MM.1S (cell line): Measurements from ENCODE around the gene HOXC9.

Source experiments
- DNase-seq: peaks from one replicate; pipeline ENCODE4 v3.0.0-alpha.2; 2015
- H2AFZ ChIP-seq: fragments of 300-600 bp; sonication (generic); 2 replicates; pipeline ENCODE4 v1.6.0; 2016; ENCODE audit warnings: antibody characterized with exemption, low read length
- H3F3A ChIP-seq: fragments of 300-600 bp; sonication (generic); 2 replicates; pipeline ENCODE4 v1.6.1; 2016; ENCODE audit warnings: mild to moderate bottlenecking, antibody characterized with exemption, low read length, moderate library complexity, mixed read lengths; ENCODE audit not compliant: insufficient read depth
- H3K27ac ChIP-seq: fragments of 300-600 bp; sonication (generic); 2 replicates; pipeline ENCODE4 v1.5.1; 2016; ENCODE audit warnings: mild to moderate bottlenecking, low read length
- H3K27me3 ChIP-seq: fragments of 300-600 bp; sonication (generic); replicated peaks from 2 replicates; pipeline ENCODE4 v1.6.0; 2016; ENCODE audit warnings: low read length; ENCODE audit not compliant: insufficient read depth
- H3K36me3 ChIP-seq: fragments of 300-600 bp; sonication (generic); replicated peaks from 2 replicates; pipeline ENCODE4 v1.6.1; 2016; ENCODE audit warnings: mild to moderate bottlenecking, low read length, mixed read lengths; ENCODE audit not compliant: insufficient read depth
- H3K4me1 ChIP-seq: fragments of 300-600 bp; sonication (generic); 2 replicates; pipeline ENCODE4 v1.6.1; 2016; ENCODE audit warnings: low read length, mixed read lengths
- H3K4me2 ChIP-seq: fragments of 300-600 bp; sonication (generic); 2 replicates; pipeline ENCODE4 v1.6.0; 2016; ENCODE audit warnings: low read depth, low read length
- H3K4me3 ChIP-seq: fragments of 300-600 bp; sonication (generic); 2 replicates; pipeline ENCODE4 v1.5.1; 2016; ENCODE audit warnings: low read length, mixed read lengths
- H3K79me2 ChIP-seq: fragments of 300-600 bp; sonication (generic); 2 replicates; pipeline ENCODE4 v1.6.1; 2016; ENCODE audit warnings: mixed run types, low read length, mixed read lengths
- H3K9ac ChIP-seq: fragments of 300-600 bp; sonication (generic); 2 replicates; pipeline ENCODE4 v1.6.1; 2016; ENCODE audit warnings: low read length, mixed read lengths
- H3K9me2 ChIP-seq: fragments of 300-600 bp; sonication (generic); replicated peaks from 2 replicates; pipeline ENCODE4 v1.6.1; 2016; ENCODE audit warnings: mild to moderate bottlenecking, low read length, mixed read lengths; ENCODE audit not compliant: insufficient read depth
- H3K9me3 ChIP-seq: fragments of 300-600 bp; sonication (generic); replicated peaks from 2 replicates; pipeline ENCODE4 v1.6.1; 2016; ENCODE audit warnings: mild to moderate bottlenecking, low read length, mixed read lengths; ENCODE audit not compliant: insufficient read depth
- H4K20me1 ChIP-seq: fragments of 300-600 bp; sonication (generic); 2 replicates; pipeline ENCODE4 v1.6.1; 2016; ENCODE audit warnings: mild to moderate bottlenecking, low read length, moderate library complexity, mixed read lengths; ENCODE audit not compliant: insufficient read depth
- EZH2 ChIP-seq: fragments of 300-600 bp; sonication (generic); optimal IDR thresholded peaks from 2 replicates; pipeline ENCODE3; 2017; ENCODE audit warnings: low read depth, mild to moderate bottlenecking, antibody characterized with exemption, low read length, mixed read lengths
- EZH2phosphoT487 ChIP-seq: fragments of 300-600 bp; sonication (generic); IDR thresholded peaks from 2 replicates; pipeline ENCODE4 v1.6.1; 2018; ENCODE audit warnings: antibody characterized with exemption, low read length
- TF ChIP-seq, protein P1 (sequence below): fragments of 300-600 bp; sonication (generic); IDR thresholded peaks from 2 replicates; pipeline ENCODE4 v1.5.1; 2016; ENCODE audit warnings: antibody characterized with exemption, low read length, mixed read lengths

Gene HOXC9

GRCh38 chr12:53981634-53982565 lies 18.1 kb upstream of the HOXC9 start:
- Histone ChIP-seq H3K9me2 (no peaks in the 10 kb centered on the region), H3K79me2 (no peaks in the 10 kb centered on the region), H2AFZ (no peak overlapping the region), H3K4me1 (peaks cover 5% of the 10 kb centered on the region; the same call in 1 of the 2 replicates), H3K4me2 (no peak overlapping the region), H3K9me3 (no peaks in the 10 kb centered on the region), H3K4me3 (no peak overlapping the region), H3K27me3 (peaks cover 96% of the 10 kb centered on the region), H3K9ac (no peak overlapping the region), H3K36me3 (no peaks in the 10 kb centered on the region), H3K27ac (no peak overlapping the region), H4K20me1 (no peaks in the 10 kb centered on the region; the same call in 1 of the 2 replicates), H3F3A (no peaks in the 10 kb centered on the region)
- DNase-seq = no peak
- TF ChIP-seq, protein P1, sequence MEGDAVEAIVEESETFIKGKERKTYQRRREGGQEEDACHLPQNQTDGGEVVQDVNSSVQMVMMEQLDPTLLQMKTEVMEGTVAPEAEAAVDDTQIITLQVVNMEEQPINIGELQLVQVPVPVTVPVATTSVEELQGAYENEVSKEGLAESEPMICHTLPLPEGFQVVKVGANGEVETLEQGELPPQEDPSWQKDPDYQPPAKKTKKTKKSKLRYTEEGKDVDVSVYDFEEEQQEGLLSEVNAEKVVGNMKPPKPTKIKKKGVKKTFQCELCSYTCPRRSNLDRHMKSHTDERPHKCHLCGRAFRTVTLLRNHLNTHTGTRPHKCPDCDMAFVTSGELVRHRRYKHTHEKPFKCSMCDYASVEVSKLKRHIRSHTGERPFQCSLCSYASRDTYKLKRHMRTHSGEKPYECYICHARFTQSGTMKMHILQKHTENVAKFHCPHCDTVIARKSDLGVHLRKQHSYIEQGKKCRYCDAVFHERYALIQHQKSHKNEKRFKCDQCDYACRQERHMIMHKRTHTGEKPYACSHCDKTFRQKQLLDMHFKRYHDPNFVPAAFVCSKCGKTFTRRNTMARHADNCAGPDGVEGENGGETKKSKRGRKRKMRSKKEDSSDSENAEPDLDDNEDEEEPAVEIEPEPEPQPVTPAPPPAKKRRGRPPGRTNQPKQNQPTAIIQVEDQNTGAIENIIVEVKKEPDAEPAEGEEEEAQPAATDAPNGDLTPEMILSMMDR = no peak
- TF ChIP-seq EZH2 (no peak), EZH2phosphoT487 (no peak)

GRCh38 chr12:53982648-53983567 lies 17.1 kb upstream of the HOXC9 start:
- no peak overlapping the region for H3K9ac ChIP-seq
- H3K27ac ChIP-seq = no peak overlapping the region
- H3K4me3 ChIP-seq = no peak overlapping the region
- H3F3A ChIP-seq = no peaks in the 10 kb centered on the region
- H3K79me2 ChIP-seq = no peaks in the 10 kb centered on the region
- H3K36me3 ChIP-seq = no peaks in the 10 kb centered on the region
- TF ChIP-seq EZH2phosphoT487 (no peak; the same call in 1 of the 2 replicates), EZH2 (peak; percentile 85)
- TF ChIP-seq, protein P1 = no peak
- no peaks in the 10 kb centered on the region for H3K9me2 ChIP-seq
- no peak for DNase-seq
- no peak overlapping the region for H2AFZ ChIP-seq
- H3K27me3 ChIP-seq = peaks cover 96% of the 10 kb centered on the region
- H3K9me3 ChIP-seq = no peaks in the 10 kb centered on the region
- H3K4me2 ChIP-seq = no peak overlapping the region
- peaks cover 3% of the 10 kb centered on the region; the same call in 1 of the 2 replicates for H3K4me1 ChIP-seq
- H4K20me1 ChIP-seq = no peaks in the 10 kb centered on the region; the same call in 1 of the 2 replicates

GRCh38 chr12:53983568-53983949 lies 16.4 kb upstream of the HOXC9 start:
- H3K4me3 ChIP-seq = no peak overlapping the region
- TF ChIP-seq EZH2 (peak; percentile 71), EZH2phosphoT487 (0 out of 2 replicates have a peak, but pooled peaks have one; percentile 27)
- TF ChIP-seq, protein P1 = no peak
- peaks cover 3% of the 10 kb centered on the region; the same call in 1 of the 2 replicates for H3K4me1 ChIP-seq
- no peak overlapping the region for H3K4me2 ChIP-seq
- no peaks in the 10 kb centered on the region; the same call in 1 of the 2 replicates for H4K20me1 ChIP-seq
- H2AFZ ChIP-seq = no peak overlapping the region
- H3K9ac ChIP-seq = no peak overlapping the region
- H3K27me3 ChIP-seq = peaks cover 97% of the 10 kb centered on the region
- H3K9me3 ChIP-seq = no peaks in the 10 kb centered on the region
- H3F3A ChIP-seq = no peaks in the 10 kb centered on the region
- no peaks in the 10 kb centered on the region for H3K79me2 ChIP-seq
- DNase-seq = no peak
- H3K9me2 ChIP-seq = no peaks in the 10 kb centered on the region
- no peak overlapping the region for H3K27ac ChIP-seq
- H3K36me3 ChIP-seq = no peaks in the 10 kb centered on the region
